Stimulated activated CD8-positive, alpha-beta memory T cell treated with anti-CD3 and anti-CD28 coated beads, Interleukin-15, amount 100 ng/mL, for 1 hour (primary cell): Measurements from ENCODE around the gene FRG2B.
"Not testable (repeated sequence)": the region's sequence is repeated elsewhere in the genome, so short reads cannot be mapped to it uniquely, and the experiment has no call there.

ENCODE experiments used
- DNase-seq: peaks from one replicate; pipeline ENCODE4 v3.0.0-alpha.2; 2020; ENCODE audit warnings: low read depth

The FRG2B gene

DNA sequence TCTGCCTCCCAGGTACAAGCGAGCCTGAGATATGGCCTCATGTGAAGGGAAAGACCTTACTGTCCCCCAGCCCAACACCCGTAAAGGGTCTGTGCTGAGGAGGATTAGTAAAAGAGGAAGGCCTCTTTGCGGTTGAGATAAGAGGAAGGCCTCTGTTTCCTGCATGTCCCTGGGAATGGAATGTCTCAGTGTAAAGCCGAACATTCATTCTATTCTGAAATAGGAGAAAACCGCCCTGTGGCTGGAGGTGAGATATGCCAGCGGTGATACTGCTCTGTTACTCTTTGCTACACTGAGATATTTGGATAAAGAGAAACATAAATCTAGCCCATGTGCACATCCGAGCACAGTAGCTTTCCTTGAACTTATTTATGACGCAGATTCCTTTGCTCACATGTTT lies 26.7 kb downstream of the FRG2B start:
- DNase-seq = not testable (repeated sequence)

DNA sequence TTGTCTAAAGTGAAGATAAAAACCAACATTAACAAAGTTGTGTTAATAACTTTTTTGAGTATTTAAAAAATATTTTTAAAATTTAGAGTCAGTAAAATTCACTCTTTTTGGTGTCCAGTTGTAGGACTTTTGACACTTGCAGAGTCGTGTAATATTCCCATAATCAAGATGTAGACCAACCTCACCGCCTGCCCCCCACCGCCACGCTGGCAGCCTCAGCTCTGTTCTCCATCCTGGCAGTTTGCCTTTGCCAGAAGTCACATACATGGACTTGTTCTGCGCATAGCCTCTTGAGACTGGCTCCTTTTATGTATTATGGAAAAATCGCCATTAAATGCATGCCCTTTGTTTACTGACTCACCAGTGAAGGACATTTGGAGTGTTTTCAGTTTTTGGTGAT lies 33.9 kb downstream of the FRG2B start:
- no peak for DNase-seq

DNA sequence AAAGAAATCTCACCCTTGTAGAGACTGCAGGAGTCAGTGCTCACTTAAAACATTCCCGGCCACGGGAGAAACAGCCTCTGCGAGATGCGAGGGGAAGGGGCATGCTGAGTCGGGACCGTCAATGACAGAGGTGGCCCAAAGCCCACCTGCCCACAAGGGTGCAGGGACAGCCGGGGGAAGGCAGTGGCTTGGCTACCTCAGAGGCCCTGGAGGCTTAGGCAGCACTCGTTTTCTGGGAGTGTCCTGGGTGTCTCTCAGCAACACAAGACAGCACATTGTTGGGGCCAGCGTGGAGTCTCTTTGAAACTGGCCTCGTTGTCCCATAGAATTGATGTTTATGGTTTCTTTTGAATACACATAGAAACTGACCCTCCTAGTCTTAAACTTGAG lies 35.6 kb downstream of the FRG2B start:
- DNase-seq = no peak

- no peak for DNase-seq
Observed at GRCh38 chr10:133590226-133590969, 36.2 kb downstream of the FRG2B start.

DNA sequence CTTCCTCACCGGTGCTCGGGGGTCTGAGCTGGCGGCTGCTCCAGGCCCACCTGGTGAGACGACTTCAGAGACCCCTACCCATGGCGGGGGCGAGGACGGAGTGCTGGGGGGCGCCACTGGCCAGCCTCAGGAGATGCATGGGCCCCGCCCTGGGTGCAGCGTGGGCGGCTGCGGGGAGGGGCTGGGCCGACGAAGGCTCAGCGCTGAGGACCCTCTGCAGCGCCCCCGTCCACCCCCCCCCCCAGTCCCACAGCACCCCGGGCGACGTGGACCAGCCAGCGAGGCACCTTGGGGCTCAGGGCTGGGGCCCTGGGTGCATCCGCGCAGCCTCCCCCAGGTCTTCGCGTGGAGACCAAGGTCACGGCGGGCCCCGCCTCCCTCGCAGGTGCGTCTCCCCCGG lies 49.6 kb downstream of the FRG2B start:
- DNase-seq = not testable (repeated sequence)
